HepG2 (cell line): ENCODE measurements around the gene PPP1R3F. TPM values are rescaled to one million over a fixed set of nuclear protein-coding genes. Genes with fewer than 3 reads are reported as not detected.

Experiments used
- ATAC-seq: fragments of 200-7000 bp; cut with Tn5 transposase; 3 replicates; pipeline ENCODE4 v1.9.1; 2020; ENCODE audit warnings: mild to moderate bottlenecking, moderate library complexity
- BruUV-seq: library from RNA; stranded (reverse); fragments of 400-500 nt; replicated peaks from 2 replicates; lab custom pipeline; 2021; lab: Mats Ljungman, UMichigan
- CTCF ChIA-PET: fragments of 300-600 bp; formaldehyde crosslinking; extraction: SDS; loops from one replicate; lab custom pipeline; 2021; ENCODE audit warnings: low total read pairs, inconsistent platforms, low intra/inter-chr PET ratio; lab: Yijun Ruan, JAX
- POLR2A ChIA-PET: fragments of 350-600 bp; sonication (Branson Sonifier 250); formaldehyde crosslinking; loops from one replicate; lab custom pipeline; 2020; ENCODE audit warnings: antibody characterized with exemption, inconsistent platforms; lab: Yijun Ruan, JAX
- DNase-seq: peaks from one replicate; pipeline ENCODE4 v3.0.0-alpha.2; 2015; ENCODE audit warnings: low spot score
- FAIRE-seq: peaks from 3 replicates; lab custom pipeline; 2011; peaks lifted over from hg19 to GRCh38; lab: Jason Lieb, UNC
- H2AFZ ChIP-seq: one replicate; pipeline ENCODE4 v1.6.1; 2011; ENCODE audit warnings: low read length, inconsistent platforms
- H3K27ac ChIP-seq: fragments of 300-600 bp; 3 replicates; pipeline ENCODE4 v1.8.0; 2011; ENCODE audit warnings: mixed run types, mild to moderate bottlenecking, mixed read lengths, low read length, inconsistent platforms; ENCODE audit not compliant: insufficient read depth; ENCODE audit errors: extremely low read length
- H3K27me3 ChIP-seq, 2 experiments: fragments of 200-600 bp in 1 of 2; 2 replicates in 1 of 2; 3 replicates in 1 of 2; pipeline versions ENCODE4 v1.6.0 to v1.8.0; 2011; ENCODE audit warnings: low read length in 2 of 2, mild to moderate bottlenecking in 2 of 2, moderate library complexity in 2 of 2, inconsistent platforms in 1 of 2; ENCODE audit not compliant: insufficient read depth in 2 of 2, control insufficient read depth in 1 of 2
- H3K36me3 ChIP-seq, 2 experiments: fragments of 200-600 bp in 1 of 2; replicated peaks in 1 of 2; 2 replicates in 1 of 2; 3 replicates in 1 of 2; pipeline versions ENCODE4 v1.5.1 to v1.8.0; 2011; ENCODE audit warnings: low read length in 2 of 2, inconsistent platforms in 1 of 2; ENCODE audit not compliant: insufficient read depth in 2 of 2, control insufficient read depth in 1 of 2
- H3K4me1 ChIP-seq: 2 replicates; pipeline ENCODE4 v1.5.1; 2012; ENCODE audit warnings: low read length, inconsistent platforms; ENCODE audit not compliant: insufficient read depth
- H3K4me2 ChIP-seq: 2 replicates; pipeline ENCODE4 v1.6.0; 2011; ENCODE audit warnings: low read depth, low read length, inconsistent platforms
- H3K4me3 ChIP-seq, 3 experiments: fragments of 200-600 bp in 1 of 3; sonication (generic), shearing (Covaris generic) in 1 of 3; replicated peaks in 1 of 3; 2 replicates each; pipeline ENCODE4 v1.5.1; 2011 to 2016; ENCODE audit warnings: low read length in 3 of 3, inconsistent platforms in 2 of 3, low read depth in 2 of 3, mild to moderate bottlenecking in 2 of 3, control low read depth in 1 of 3, mixed read lengths in 1 of 3; ENCODE audit not compliant: insufficient read depth in 1 of 3
- H3K79me2 ChIP-seq: one replicate; pipeline ENCODE4 v1.6.1; 2011; ENCODE audit warnings: low read length, inconsistent platforms; ENCODE audit not compliant: insufficient read depth
- H3K9ac ChIP-seq: 2 replicates; pipeline ENCODE4 v1.6.0; 2011; ENCODE audit warnings: mild to moderate bottlenecking, low read depth, low read length, inconsistent platforms; ENCODE audit not compliant: insufficient read depth
- H3K9me3 ChIP-seq: 2 replicates; pipeline ENCODE4 v1.5.1; 2012; ENCODE audit warnings: mild to moderate bottlenecking, low read length
- H4K20me1 ChIP-seq: 2 replicates; pipeline ENCODE4 v1.6.0; 2011; ENCODE audit warnings: inconsistent platforms, mild to moderate bottlenecking, low read length, moderate library complexity; ENCODE audit not compliant: insufficient read depth
- ARHGAP35 ChIP-seq: sonication (generic); formaldehyde crosslinking; IDR thresholded peaks from 2 replicates; pipeline ENCODE4 v1.9.0; 2022; ENCODE audit warnings: mild to moderate bottlenecking, inconsistent platforms, moderate library complexity, missing genetic modification reagents, borderline replicate concordance
- ATF5 ChIP-seq: sonication (generic); formaldehyde crosslinking; IDR thresholded peaks from 2 replicates; pipeline ENCODE4 v1.4.0; 2020; ENCODE audit warnings: mild to moderate bottlenecking, low read depth, missing genetic modification reagents
- BRD4 ChIP-seq: sonication (generic); formaldehyde crosslinking; IDR thresholded peaks from 2 replicates; pipeline ENCODE4 v1.4.0; 2020; ENCODE audit warnings: missing genetic modification reagents
- CTCF ChIP-seq: sonication (generic); formaldehyde crosslinking; IDR thresholded peaks from 2 replicates; pipeline ENCODE4 v1.5.0; 2020; ENCODE audit warnings: mild to moderate bottlenecking, missing genetic modification reagents, moderate library complexity
- ELK4 ChIP-seq: sonication (generic); formaldehyde crosslinking; IDR thresholded peaks from 2 replicates; pipeline ENCODE4 v1.9.0; 2021; ENCODE audit warnings: missing genetic modification reagents, borderline replicate concordance
- NR2C2 ChIP-seq: sonication (generic); formaldehyde crosslinking; IDR thresholded peaks from 2 replicates; pipeline ENCODE4 v1.4.0; 2020; ENCODE audit warnings: missing genetic modification reagents, mild to moderate bottlenecking, moderate library complexity, borderline replicate concordance
- SMC3 ChIP-seq: IDR thresholded peaks from 2 replicates; pipeline ENCODE4 v1.6.1; 2011; ENCODE audit warnings: low read length, improper control_type of control experiment
- STAG1 ChIP-seq: sonication (generic); formaldehyde crosslinking; IDR thresholded peaks from 2 replicates; pipeline ENCODE4 v1.4.0; 2020; ENCODE audit warnings: missing genetic modification reagents
- TARDBP ChIP-seq: sonication (generic); formaldehyde crosslinking; IDR thresholded peaks from 2 replicates; pipeline ENCODE4 v1.8.0; 2022; ENCODE audit warnings: mild to moderate bottlenecking, missing genetic modification reagents
- THYN1 ChIP-seq: sonication (generic); formaldehyde crosslinking; IDR thresholded peaks from 2 replicates; pipeline ENCODE4 v1.8.1; 2023; ENCODE audit warnings: low read depth, mild to moderate bottlenecking, moderate library complexity, missing genetic modification reagents, borderline replicate concordance
- ZNF275 ChIP-seq: sonication (generic); formaldehyde crosslinking; IDR thresholded peaks from 2 replicates; pipeline ENCODE4 v1.8.0; 2022; ENCODE audit warnings: missing genetic modification reagents, mild to moderate bottlenecking, inconsistent platforms, borderline replicate concordance
- ZNF577 ChIP-seq: sonication (generic); formaldehyde crosslinking; IDR thresholded peaks from 2 replicates; pipeline ENCODE4 v1.4.0; 2020; ENCODE audit warnings: mild to moderate bottlenecking, low read depth, missing genetic modification reagents, borderline replicate concordance
- WGBS: methylation state at CpG from one replicate; pipeline ENCODE4 v1.1.6; 2017; ENCODE audit warnings: low lambda C conversion rate; 5-methylcytosine and 5-hydroxymethylcytosine counted together
- in situ Hi-C: cut with HindIII; loops from 2 replicates; pipeline ENCODE4 v1.10.0; 2017; ENCODE audit warnings: low pct_unique_long_range_greater_than_20kb; ENCODE audit not compliant: extremely low pct_ligation_motif_present
- intact Hi-C: fragments of 100-400 bp; cut with micrococcal nuclease; formaldehyde crosslinking; loops from one replicate; pipeline ENCODE4 v1.10.0; 2022; ENCODE audit not compliant: unreplicated experiment
- polyA plus RNA-seq, 8 experiments: library from polyadenylated mRNA; depleted of rRNA in 3 of 8; stranded (reverse) in 7 of 8; unstranded in 1 of 8; fragments of >200 nt; fragmentation: Illumina TruSeq in 4 of 8; extraction: Trizol in 4 of 8; gene quantifications; 2 replicates each; pipeline versions ENCODE4 v1.2.1 to v1.2.3, GENCODE V29; 2011 to 2016; ENCODE audit warnings: low read depth in 4 of 8, missing spikeins in 1 of 8, mixed read lengths in 1 of 8; ENCODE audit not compliant: insufficient read depth in 1 of 8
- total RNA-seq, 5 experiments: library from RNA; depleted of rRNA; stranded (reverse); fragments of >200 nt; fragmentation: Illumina TruSeq; extraction: Trizol; gene quantifications; 2 replicates each; pipeline ENCODE4 v1.2.3, GENCODE V29; 2016; ENCODE audit warnings: low read depth in 1 of 5

Gene PPP1R3F
- total and polyA plus RNA-seq, 2 of the 13 experiments (the other 11 are each of a cell fraction or from before 2014, with no cell fraction given) = 0.82 to 0.84 TPM

- H4K20me1 ChIP-seq = no peaks in the 10 kb centered on the region
- FAIRE-seq (peak; percentile 48), ATAC-seq (peak; percentile 81), DNase-seq (peak; percentile 12)
- CTCF ChIA-PET = interaction anchor here (1.3 kb wide), 1 partner anchor 462 kb away, joined by 3 read pairs; no protein-coding TSS in a partner anchor
- no peak overlapping the region for H3K4me3 ChIP-seq
- POLR2A ChIA-PET = no interaction called here
- intact Hi-C loops = loop anchor here (1.0 kb wide), 1 partner anchor 463 kb away; no protein-coding TSS in a partner anchor
- WGBS = 2% methylated on average over 10 of the region's 11 CpGs
- H3K36me3 ChIP-seq = no peaks in the 10 kb centered on the region
- H3K27ac ChIP-seq = no peak overlapping the region
- no peaks in the 10 kb centered on the region for H3K9me3 ChIP-seq
- in situ Hi-C loops = loop anchor here (10.0 kb wide), 1 partner anchor 463 kb away; no protein-coding TSS in a partner anchor
- H3K79me2 ChIP-seq = no peaks in the 10 kb centered on the region
- H3K27me3 ChIP-seq = no peaks in the 10 kb centered on the region
- BruUV-seq = no TSS peak
- H2AFZ ChIP-seq = no peak overlapping the region
- H3K9ac ChIP-seq = no peak overlapping the region
- H3K4me1 ChIP-seq = no peaks in the 10 kb centered on the region
- H3K4me2 ChIP-seq = no peak overlapping the region
- TF ChIP-seq ZNF275 (CRISPR knock-in tag) (no peak), STAG1 (CRISPR knock-in tag) (peak; percentile 53), CTCF (CRISPR knock-in tag) (peak; percentile 74), THYN1 (no peak), ZNF577 (no peak), TARDBP (CRISPR knock-in tag) (no peak), NR2C2 (no peak), SMC3 (peak; percentile 20; the same call in 1 of the 2 replicates), ATF5 (no peak), ARHGAP35 (CRISPR knock-in tag) (no peak), ELK4 (CRISPR knock-in tag) (no peak), BRD4 (no peak)
Observed at GRCh38 chrX:49291615-49292337, 22.2 kb downstream of the PPP1R3F start.
